ENCODE data around the gene TM2D3. TPM values are rescaled to one million over a fixed set of nuclear protein-coding genes. Genes with fewer than 3 reads are reported as not detected.

TM2D3 gene
- total RNA-seq, 1 experiment from 2014 or later, result 34.9 TPM

- Histone ChIP-seq H3K4me1 (ENCODE audit: insufficient read depth, low read length) (no peaks in the 10 kb centered on the region), H4K5ac (ENCODE audit: insufficient read length, low read depth, low read length) (no peak overlapping the region), H2BK20ac (ENCODE audit: low read depth, low read length, poor library complexity, severe bottlenecking) (no peak overlapping the region), H3K56ac (ENCODE audit: insufficient read length, low read depth, low read length) (no peak overlapping the region), H3K14ac (ENCODE audit: insufficient read depth, low read length) (no peak overlapping the region; the same call in 1 of the 2 replicates), H3K79me1 (ENCODE audit: insufficient read depth, low read depth, low read length, poor library complexity, severe bottlenecking) (no peaks in the 10 kb centered on the region), H3T11ph (ENCODE audit: low read length) (no peak overlapping the region), H4K20me1 (ENCODE audit: control insufficient read depth, insufficient read depth, insufficient read length) (no peaks in the 10 kb centered on the region), H3K9ac (ENCODE audit: extremely low read depth, insufficient read length, low read length) (no peak overlapping the region), H3K27me3 (ENCODE audit: insufficient read depth, low read length) (no peaks in the 10 kb centered on the region; the same call in 1 of the 2 replicates), H2AFZ (ENCODE audit: low read length) (no peak overlapping the region), H2BK15ac (ENCODE audit: low read depth, low read length) (no peak overlapping the region), H4K8ac (replicated peaks; ENCODE audit: insufficient read length, low read depth, low read length) (no peak overlapping the region), H2BK120ac (ENCODE audit: low read depth, low read length, poor library complexity, severe bottlenecking) (no peak overlapping the region), H3K27ac (ENCODE audit: insufficient read length, low read depth, low read length) (no peak overlapping the region), H2BK12ac (ENCODE audit: insufficient read length, low read depth, low read length) (no peak overlapping the region), H3K4ac (ENCODE audit: low read depth, low read length) (no peak overlapping the region), H3K18ac (ENCODE audit: insufficient read length, low read depth, low read length) (no peak overlapping the region), H3K23ac (ENCODE audit: insufficient read length, low read depth, low read length) (no peak overlapping the region), H3K79me2 (ENCODE audit: insufficient read depth, low read length) (no peaks in the 10 kb centered on the region), H4K91ac (ENCODE audit: insufficient read length, low read depth, low read length) (no peak overlapping the region), H3K23me2 (ENCODE audit: insufficient read length, low read depth, low read length, poor library complexity, severe bottlenecking) (no peaks in the 10 kb centered on the region), H2BK5ac (ENCODE audit: insufficient read length, low read length) (no peak overlapping the region), H3K9me3 (ENCODE audit: control insufficient read depth, low read depth, low read length) (no peaks in the 10 kb centered on the region), H3K4me2 (ENCODE audit: insufficient read depth, insufficient read length, low read length) (no peak overlapping the region), H2AK5ac (ENCODE audit: insufficient read length, low read length) (no peak overlapping the region)
- Mint-ChIP-seq H3K4me1 (peaks cover 0 to 7% of the 10 kb centered on the region in 2 experiments; a peak in 3 of 4 replicates), H3K9me3 (no peaks in the 10 kb centered on the region; a peak in 1 of 5 replicates), H3K4me3 (no peak overlapping the region), H3K36me3 (ENCODE audit: insufficient read depth in 1 of 3, low read depth in 3 of 3) (no peaks in the 10 kb centered on the region), H3K27me3 (ENCODE audit: low read depth) (peaks cover 9% of the 10 kb centered on the region), H3K27ac (no peak overlapping the region)
- TF ChIP-seq CTCF (conservative IDR thresholded peaks at IDR 0.05), result no peak
- no peak for DNase-seq
- no CpG with 5 or more reads among the region's 23 CpGs for WGBS (ENCODE audit: extremely low coverage, insufficient read length, low lambda C conversion rate)
Measured at GRCh38 chr15:101609742-101610610, 42.2 kb downstream of the TM2D3 start.

All from H9 (cell line).